Vagina (tissue), 2 donors: Measurements from ENCODE around the gene THOC7. TPM values are rescaled to one million over a fixed set of nuclear protein-coding genes. Genes with fewer than 3 reads are reported as not detected.

Experiments
- DNase-seq, 2 donors: peaks; one replicate each; pipeline ENCODE4 v3.0.0-alpha.2; 2017; ENCODE audit errors: extremely low spot score in 2 of 2
- H3K27ac ChIP-seq: fragments of 200-600 bp; sonication (generic); one replicate; pipeline ENCODE4 v1.5.1; 2019
- H3K27me3 ChIP-seq: fragments of 200-600 bp; sonication (generic); one replicate; pipeline ENCODE4 v1.5.1; 2019
- H3K36me3 ChIP-seq, 2 donors: fragments of 200-600 bp; sonication (generic); one replicate each; pipeline ENCODE4 v1.5.1; 2017 to 2019
- H3K4me1 ChIP-seq: fragments of 200-600 bp; sonication (generic); one replicate; pipeline ENCODE4 v1.5.1; 2019
- H3K4me3 ChIP-seq, 2 donors: fragments of 200-600 bp; sonication (generic); 1 replicate in 1 of 2; 2 replicates in 1 of 2; pipeline ENCODE4 v1.5.1; 2016 to 2019
- H3K9me3 ChIP-seq: fragments of 200-600 bp; sonication (generic); one replicate; pipeline ENCODE4 v1.5.1; 2019
- POLR2A ChIP-seq, 2 donors: fragments of 450-650 bp; IDR thresholded peaks; one replicate each; pipeline ENCODE4 v1.6.1; 2017; ENCODE audit warnings: antibody characterized with exemption in 2 of 2, mild to moderate bottlenecking in 2 of 2, moderate library complexity in 2 of 2
- POLR2AphosphoS5 ChIP-seq, 2 donors: sonication (generic); formaldehyde crosslinking; IDR thresholded peaks; one replicate each; pipeline ENCODE4 v1.9.0; 2017; ENCODE audit warnings: antibody characterized with exemption in 2 of 2, mild to moderate bottlenecking in 2 of 2, low read depth in 1 of 2; ENCODE audit not compliant: insufficient read depth in 1 of 2
- intact Hi-C: fragments of 100-400 bp; cut with DNase I; formaldehyde crosslinking; loops from one replicate; pipeline ENCODE4 v1.15.1; 2023
- total RNA-seq: library from RNA; depleted of rRNA; stranded (reverse); fragments of >200 nt; gene quantifications from one replicate; pipeline ENCODE4 v1.2.3, GENCODE V29; 2016
- TF ChIP-seq, protein P1 (sequence below), 3 experiments: fragments of 450-650 bp in 2 of 3; fragments of 200-600 bp in 1 of 3; sonication (generic) in 1 of 3; IDR thresholded peaks; one replicate each; pipeline ENCODE4 v1.5.1; 2017 to 2019; ENCODE audit warnings: antibody characterized with exemption in 3 of 3, mild to moderate bottlenecking in 2 of 3, moderate library complexity in 2 of 3

THOC7 gene
- total RNA-seq, 1 donor from 2014 or later, result 54.8 TPM

DNA sequence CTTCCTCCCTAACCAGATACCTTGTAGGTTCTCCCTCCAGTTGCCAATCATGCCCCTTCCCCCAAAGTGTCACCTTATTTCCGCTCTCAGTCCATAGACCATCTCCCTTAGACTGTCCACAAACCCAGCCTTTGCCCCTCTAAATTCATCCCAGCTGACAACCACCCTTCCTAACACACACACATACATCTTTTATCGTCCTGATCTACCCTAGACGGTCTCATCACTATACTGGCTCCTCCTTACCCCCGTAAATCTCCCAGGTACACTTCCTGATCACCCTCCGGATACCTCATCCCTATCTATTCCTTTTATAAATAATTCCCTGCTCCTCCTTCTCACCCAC is 828 bp downstream of the THOC7 start:
- peak overlapping the region; percentile 85 for H3K27ac ChIP-seq
- DNase-seq, result no peak
- H3K4me3 ChIP-seq, result peak overlapping the region; percentile 85 to 95
- no peaks in the 10 kb centered on the region for H3K9me3 ChIP-seq
- no peaks in the 10 kb centered on the region for H3K36me3 ChIP-seq
- TF ChIP-seq POLR2AphosphoS5 (IDR thresholded peaks at IDR 0.05; ENCODE audit: insufficient read depth in 1 of 2, low read depth in 1 of 2) (no peak), POLR2A (IDR thresholded peaks at IDR 0.05) (no peak)
- TF ChIP-seq, protein P1, sequence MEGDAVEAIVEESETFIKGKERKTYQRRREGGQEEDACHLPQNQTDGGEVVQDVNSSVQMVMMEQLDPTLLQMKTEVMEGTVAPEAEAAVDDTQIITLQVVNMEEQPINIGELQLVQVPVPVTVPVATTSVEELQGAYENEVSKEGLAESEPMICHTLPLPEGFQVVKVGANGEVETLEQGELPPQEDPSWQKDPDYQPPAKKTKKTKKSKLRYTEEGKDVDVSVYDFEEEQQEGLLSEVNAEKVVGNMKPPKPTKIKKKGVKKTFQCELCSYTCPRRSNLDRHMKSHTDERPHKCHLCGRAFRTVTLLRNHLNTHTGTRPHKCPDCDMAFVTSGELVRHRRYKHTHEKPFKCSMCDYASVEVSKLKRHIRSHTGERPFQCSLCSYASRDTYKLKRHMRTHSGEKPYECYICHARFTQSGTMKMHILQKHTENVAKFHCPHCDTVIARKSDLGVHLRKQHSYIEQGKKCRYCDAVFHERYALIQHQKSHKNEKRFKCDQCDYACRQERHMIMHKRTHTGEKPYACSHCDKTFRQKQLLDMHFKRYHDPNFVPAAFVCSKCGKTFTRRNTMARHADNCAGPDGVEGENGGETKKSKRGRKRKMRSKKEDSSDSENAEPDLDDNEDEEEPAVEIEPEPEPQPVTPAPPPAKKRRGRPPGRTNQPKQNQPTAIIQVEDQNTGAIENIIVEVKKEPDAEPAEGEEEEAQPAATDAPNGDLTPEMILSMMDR (IDR thresholded peaks at IDR 0.05), result no peak
- intact Hi-C loops, result no loop called here
- peaks cover 40% of the 10 kb centered on the region for H3K4me1 ChIP-seq
- no peaks in the 10 kb centered on the region for H3K27me3 ChIP-seq

- Histone ChIP-seq H3K4me1 (peaks cover 40% of the 10 kb centered on the region), H3K36me3 (no peaks in the 10 kb centered on the region), H3K9me3 (no peaks in the 10 kb centered on the region), H3K4me3 (no peak overlapping the region), H3K27me3 (no peaks in the 10 kb centered on the region), H3K27ac (no peak overlapping the region)
- DNase-seq, result no peak
- TF ChIP-seq, protein P1 (IDR thresholded peaks at IDR 0.05), result no peak
- no peak for TF ChIP-seq POLR2AphosphoS5 (IDR thresholded peaks at IDR 0.05; ENCODE audit: insufficient read depth in 1 of 2, low read depth in 1 of 2)
- no peak for TF ChIP-seq POLR2A (IDR thresholded peaks at IDR 0.05)
- intact Hi-C loops, result no loop called here
Observed at GRCh38 chr3:63861306-63861705, 2.3 kb downstream of the THOC7 start.

GRCh38 chr3:63860776-63861175 is 2.8 kb downstream of the THOC7 start:
- Histone ChIP-seq H3K36me3 (no peaks in the 10 kb centered on the region), H3K9me3 (no peaks in the 10 kb centered on the region), H3K4me3 (no peak overlapping the region), H3K4me1 (peaks cover 44% of the 10 kb centered on the region), H3K27me3 (no peaks in the 10 kb centered on the region), H3K27ac (no peak overlapping the region)
- intact Hi-C loops, result no loop called here
- DNase-seq, result no peak
- TF ChIP-seq, protein P1 (IDR thresholded peaks at IDR 0.05), result no peak
- TF ChIP-seq POLR2AphosphoS5 (IDR thresholded peaks at IDR 0.05; ENCODE audit: insufficient read depth in 1 of 2, low read depth in 1 of 2) (no peak), POLR2A (IDR thresholded peaks at IDR 0.05) (no peak)

DNA sequence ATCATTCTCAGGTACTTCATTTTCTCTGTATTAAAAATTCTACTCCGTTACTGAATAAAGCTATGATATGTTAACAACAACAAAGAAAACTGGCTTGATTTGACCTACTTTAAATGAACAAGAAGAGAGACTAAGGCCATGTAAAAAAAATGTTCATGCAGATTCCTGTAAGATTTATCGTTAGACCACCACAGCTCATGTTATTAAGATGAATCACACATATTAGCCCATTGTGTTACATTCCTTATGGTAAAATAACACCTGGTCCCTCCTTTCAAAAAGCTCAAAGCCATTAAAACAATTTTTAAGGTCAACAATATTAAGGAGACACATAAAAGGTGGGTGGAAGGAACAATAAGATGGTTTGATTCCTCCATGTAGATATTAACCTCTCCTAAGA is 6.3 kb downstream of the THOC7 start:
- Histone ChIP-seq H3K27ac (no peak overlapping the region), H3K27me3 (no peaks in the 10 kb centered on the region), H3K4me1 (peaks cover 41% of the 10 kb centered on the region), H3K4me3 (no peak overlapping the region), H3K9me3 (no peaks in the 10 kb centered on the region), H3K36me3 (no peaks in the 10 kb centered on the region)
- intact Hi-C loops, result no loop called here
- TF ChIP-seq POLR2A (IDR thresholded peaks at IDR 0.05) (no peak), POLR2AphosphoS5 (IDR thresholded peaks at IDR 0.05; ENCODE audit: insufficient read depth in 1 of 2, low read depth in 1 of 2) (no peak)
- TF ChIP-seq, protein P1 (IDR thresholded peaks at IDR 0.05), result no peak
- DNase-seq, result no peak

DNA sequence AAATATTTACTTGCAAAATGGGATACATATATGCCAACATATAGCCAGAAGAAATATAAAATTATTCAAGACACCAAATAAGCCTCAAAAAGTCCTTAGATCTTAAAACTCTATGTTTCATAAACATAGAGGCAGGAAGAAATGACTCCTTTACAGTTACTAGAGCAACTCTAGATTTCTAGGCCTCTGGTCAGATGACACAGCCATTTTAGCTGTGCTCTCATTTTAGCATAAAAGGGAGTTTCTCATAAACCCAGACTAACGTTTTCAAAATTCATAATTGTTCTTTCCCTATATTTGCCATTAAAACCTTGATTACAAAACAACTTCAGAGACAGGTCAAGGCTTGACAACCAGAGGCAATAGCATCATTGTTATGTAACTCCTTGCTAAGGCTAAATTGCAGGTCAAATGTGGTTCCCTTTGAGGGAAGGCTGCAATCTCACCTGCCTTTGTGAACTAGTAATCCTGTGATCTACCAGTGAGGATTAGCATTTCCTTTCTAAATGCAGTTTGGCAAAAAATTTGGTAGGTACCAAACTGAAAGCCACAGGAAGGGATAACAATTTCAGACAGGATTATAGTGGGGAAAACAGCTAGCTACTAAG is 8.2 kb downstream of the THOC7 start:
- Histone ChIP-seq H3K36me3 (no peaks in the 10 kb centered on the region), H3K4me3 (no peak overlapping the region), H3K27me3 (no peaks in the 10 kb centered on the region), H3K27ac (no peak overlapping the region), H3K9me3 (no peaks in the 10 kb centered on the region), H3K4me1 (peaks cover 25% of the 10 kb centered on the region)
- intact Hi-C loops, result no loop called here
- no peak for DNase-seq
- no peak for TF ChIP-seq POLR2AphosphoS5 (IDR thresholded peaks at IDR 0.05; ENCODE audit: insufficient read depth in 1 of 2, low read depth in 1 of 2)
- TF ChIP-seq, protein P1 (IDR thresholded peaks at IDR 0.05), result no peak
- no peak for TF ChIP-seq POLR2A (IDR thresholded peaks at IDR 0.05)
